ENCODE results near the gene EIF4B. TPM values are rescaled to one million over a fixed set of nuclear protein-coding genes. Genes with fewer than 3 reads are reported as not detected.
A peak's percentile ranks its signal among the peaks of the same experiment; 100 is the strongest.

The EIF4B gene
- total RNA-seq, 2 donors from 2014 or later = 398 to 455 TPM

DNA sequence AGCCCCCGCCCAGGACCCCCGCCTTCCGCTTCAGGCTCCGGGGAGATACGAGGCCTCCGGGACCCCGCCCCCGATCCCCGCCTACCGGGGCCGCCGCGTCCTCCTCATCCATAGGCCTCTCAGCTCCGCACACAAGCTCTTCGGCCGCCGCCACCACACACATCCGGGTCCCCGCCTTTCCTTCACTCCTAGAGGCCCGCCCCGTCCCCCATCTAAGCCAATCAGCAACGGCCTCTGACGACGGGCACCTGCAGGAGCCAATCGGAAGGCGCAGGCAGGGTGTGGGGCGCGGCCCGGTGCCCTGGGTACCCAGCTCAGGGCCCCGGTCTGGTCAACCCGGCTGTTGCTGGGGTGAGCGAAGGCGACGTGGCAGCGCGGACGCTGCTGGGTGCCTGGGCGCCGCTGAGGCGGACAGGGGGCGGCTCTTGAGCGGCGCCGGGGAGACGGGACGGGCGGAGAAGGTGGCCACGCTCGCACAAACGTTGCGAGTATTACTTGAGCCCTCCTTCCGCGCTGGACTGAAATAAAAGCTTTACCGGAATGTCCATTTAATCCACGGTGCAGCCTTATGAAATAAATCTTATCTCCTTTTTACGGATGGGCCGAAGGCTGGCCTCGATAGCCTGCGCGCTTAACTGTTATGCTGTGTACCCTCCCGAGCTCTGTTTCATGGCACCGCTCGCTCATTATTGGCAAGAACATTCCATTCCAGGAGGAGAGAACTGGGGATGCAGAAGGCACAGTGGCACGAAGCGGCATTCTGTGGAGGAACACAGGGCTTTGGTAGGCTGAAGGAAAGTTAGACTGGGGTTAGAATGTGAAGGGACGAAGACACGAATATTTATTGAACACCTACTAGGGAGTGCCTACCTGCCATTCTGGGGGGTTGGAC lies 73.2 kb downstream of the EIF4B start, which contains the start of gene SPRYD3:
Gene SPRYD3 (minus strand): TSS at position 165 of the 892 bp plus-strand sequence. CDS start 57 bp downstream, at position 108.
- H3K36me3 ChIP-seq = peaks cover 7% of the 10 kb centered on the region
- H3K27ac ChIP-seq = peak within 1 kb of the TSS; percentile 83
- H3K27me3 ChIP-seq = no peaks in the 10 kb centered on the region
- peak; percentile 97 for DNase-seq
- intact Hi-C loops (cut with DNase I) = no loop called here
- TF ChIP-seq, protein P1, sequence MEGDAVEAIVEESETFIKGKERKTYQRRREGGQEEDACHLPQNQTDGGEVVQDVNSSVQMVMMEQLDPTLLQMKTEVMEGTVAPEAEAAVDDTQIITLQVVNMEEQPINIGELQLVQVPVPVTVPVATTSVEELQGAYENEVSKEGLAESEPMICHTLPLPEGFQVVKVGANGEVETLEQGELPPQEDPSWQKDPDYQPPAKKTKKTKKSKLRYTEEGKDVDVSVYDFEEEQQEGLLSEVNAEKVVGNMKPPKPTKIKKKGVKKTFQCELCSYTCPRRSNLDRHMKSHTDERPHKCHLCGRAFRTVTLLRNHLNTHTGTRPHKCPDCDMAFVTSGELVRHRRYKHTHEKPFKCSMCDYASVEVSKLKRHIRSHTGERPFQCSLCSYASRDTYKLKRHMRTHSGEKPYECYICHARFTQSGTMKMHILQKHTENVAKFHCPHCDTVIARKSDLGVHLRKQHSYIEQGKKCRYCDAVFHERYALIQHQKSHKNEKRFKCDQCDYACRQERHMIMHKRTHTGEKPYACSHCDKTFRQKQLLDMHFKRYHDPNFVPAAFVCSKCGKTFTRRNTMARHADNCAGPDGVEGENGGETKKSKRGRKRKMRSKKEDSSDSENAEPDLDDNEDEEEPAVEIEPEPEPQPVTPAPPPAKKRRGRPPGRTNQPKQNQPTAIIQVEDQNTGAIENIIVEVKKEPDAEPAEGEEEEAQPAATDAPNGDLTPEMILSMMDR (IDR thresholded peaks at IDR 0.05) = no peak
- no peaks in the 10 kb centered on the region for H3K9me3 ChIP-seq
- peak within 1 kb of the TSS; percentile 88 for H3K4me3 ChIP-seq
- peak within 1 kb of the TSS; percentile 83 to 84 for H3K9ac ChIP-seq (ENCODE audit: low read depth in 2 of 2, low read length in 2 of 2)
- H3K4me1 ChIP-seq = peaks cover 9% of the 10 kb centered on the region

DNA sequence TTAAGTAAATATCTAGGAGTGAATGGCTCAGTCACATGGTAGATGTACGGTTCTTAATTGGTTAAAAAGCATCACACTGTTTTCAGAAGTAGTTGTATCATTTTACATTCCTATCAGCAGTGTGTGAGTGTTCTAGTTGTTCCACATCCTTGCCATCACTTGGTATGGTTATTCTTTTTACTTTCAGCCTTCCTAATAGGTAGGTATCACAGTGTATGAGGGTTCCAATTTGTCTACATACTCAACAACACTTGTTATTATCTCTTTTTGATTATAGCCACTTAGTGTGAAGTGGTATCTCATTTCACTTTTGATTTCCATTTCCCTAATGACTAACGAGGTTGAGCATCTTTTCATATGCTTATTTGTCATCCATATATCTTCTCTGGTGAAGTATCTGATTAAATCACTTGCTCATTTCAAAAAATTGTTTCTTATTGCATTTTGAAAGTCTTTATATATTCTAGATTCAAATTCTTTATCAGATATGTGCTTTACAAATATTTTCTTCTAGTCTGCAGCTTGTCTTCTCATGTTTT lies 76.5 kb downstream of the EIF4B start:
- H3K9ac ChIP-seq (ENCODE audit: low read depth in 2 of 2, low read length in 2 of 2) = no peak overlapping the region
- no peaks in the 10 kb centered on the region for H3K27me3 ChIP-seq
- no peak overlapping the region for H3K27ac ChIP-seq
- TF ChIP-seq, protein P1 (IDR thresholded peaks at IDR 0.05) = no peak
- no peaks in the 10 kb centered on the region for H3K36me3 ChIP-seq
- H3K4me3 ChIP-seq = no peak overlapping the region
- intact Hi-C loops (cut with DNase I) = no loop called here
- DNase-seq = no peak
- peaks cover 9% of the 10 kb centered on the region for H3K4me1 ChIP-seq
- H3K9me3 ChIP-seq = no peaks in the 10 kb centered on the region

DNA sequence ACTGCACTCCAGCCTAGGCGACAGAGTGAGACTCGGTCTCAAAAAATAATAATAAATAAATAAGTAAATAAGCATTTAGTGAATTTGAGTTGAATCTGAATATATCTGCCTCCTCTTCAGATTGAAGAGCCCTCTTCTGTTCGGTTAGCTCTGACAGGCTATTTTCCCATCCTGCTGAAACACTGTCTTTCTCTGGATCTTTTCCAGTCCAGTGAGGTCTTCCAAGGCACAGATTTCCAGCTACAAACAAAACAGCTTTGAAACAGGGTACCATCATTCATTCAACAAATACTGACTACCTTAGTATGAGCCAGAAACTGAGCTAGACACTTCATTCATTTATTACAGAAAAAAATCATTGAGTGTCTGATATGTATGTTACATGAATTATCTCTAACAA lies 80.1 kb downstream of the EIF4B start:
- Histone ChIP-seq H3K9ac (ENCODE audit: low read depth in 2 of 2, low read length in 2 of 2) (no peak overlapping the region), H3K9me3 (no peaks in the 10 kb centered on the region), H3K27ac (no peak overlapping the region), H3K4me3 (no peak overlapping the region), H3K4me1 (no peaks in the 10 kb centered on the region), H3K27me3 (no peaks in the 10 kb centered on the region), H3K36me3 (no peaks in the 10 kb centered on the region)
- TF ChIP-seq, protein P1 (IDR thresholded peaks at IDR 0.05) = no peak
- DNase-seq = no peak
- intact Hi-C loops (cut with DNase I) = no loop called here

DNA sequence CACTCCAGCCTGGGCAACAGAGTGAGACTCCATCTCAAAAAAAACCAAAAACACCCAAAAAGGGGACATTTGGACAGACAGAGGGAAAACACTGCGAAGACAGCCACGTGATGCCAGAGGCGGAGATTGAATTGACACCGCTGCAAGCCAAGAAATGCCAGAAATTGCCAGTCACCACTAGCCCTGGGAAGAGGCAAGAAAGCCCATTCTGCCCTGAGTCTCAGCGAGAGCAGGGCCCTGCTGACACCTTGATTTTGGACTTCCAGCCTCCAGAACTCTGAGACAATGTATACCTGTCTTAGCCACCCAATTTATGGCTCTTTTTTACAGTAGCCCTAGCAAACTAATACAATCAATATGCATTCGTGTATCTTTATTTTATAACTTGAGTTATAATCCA lies 83.8 kb downstream of the EIF4B start:
- DNase-seq = peak; percentile 6
- no peaks in the 10 kb centered on the region for H3K9me3 ChIP-seq
- intact Hi-C loops (cut with DNase I) = no loop called here

DNA sequence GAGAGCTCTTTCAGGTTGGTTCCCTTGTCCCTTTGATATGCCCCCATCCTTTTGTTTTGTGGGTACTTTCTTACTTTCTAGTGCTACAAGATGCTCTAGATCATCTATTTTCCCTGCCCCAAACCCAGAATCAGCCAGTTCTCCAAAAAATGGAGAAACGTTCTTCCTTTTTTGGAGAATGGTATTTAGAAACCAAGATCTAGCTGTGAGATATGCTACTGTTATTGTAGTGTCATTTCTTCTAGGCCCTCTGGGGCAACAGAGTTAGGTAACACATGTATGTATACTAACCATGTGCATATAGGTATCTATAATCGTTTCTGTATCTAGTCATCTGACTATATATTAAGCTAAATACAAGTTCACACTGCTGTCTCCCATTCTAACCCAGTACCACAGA lies 84.3 kb downstream of the EIF4B start:
- intact Hi-C loops (cut with DNase I) = no loop called here
- Histone ChIP-seq H3K36me3 (no peaks in the 10 kb centered on the region), H3K9me3 (no peaks in the 10 kb centered on the region), H3K9ac (ENCODE audit: low read depth in 2 of 2, low read length in 2 of 2) (no peak overlapping the region), H3K27ac (no peak overlapping the region), H3K4me3 (no peak overlapping the region), H3K27me3 (no peaks in the 10 kb centered on the region), H3K4me1 (no peaks in the 10 kb centered on the region)
- no peak for DNase-seq
- TF ChIP-seq, protein P1 (IDR thresholded peaks at IDR 0.05) = no peak

More for the DNA sequence above, 83.8 kb downstream of the EIF4B start:
- no peaks in the 10 kb centered on the region for H3K36me3 ChIP-seq
- H3K27ac ChIP-seq = no peak overlapping the region
- no peaks in the 10 kb centered on the region for H3K27me3 ChIP-seq
- H3K4me1 ChIP-seq = no peaks in the 10 kb centered on the region
- TF ChIP-seq, protein P1 (IDR thresholded peaks at IDR 0.05) = no peak
- no peak overlapping the region for H3K4me3 ChIP-seq
- H3K9ac ChIP-seq (ENCODE audit: low read depth in 2 of 2, low read length in 2 of 2) = no peak overlapping the region

Data from colonic mucosa (tissue), 4 donors.